Transverse colon (tissue), 4 donors: ENCODE measurements around the gene DYTN. TPM values are rescaled to one million over a fixed set of nuclear protein-coding genes. Genes with fewer than 3 reads are reported as not detected.

Experiments used
- DNase-seq: peaks from one replicate; pipeline ENCODE4 v3.0.0-alpha.2; 2019
- H3K27ac ChIP-seq, 4 donors: fragments of 200-600 bp; sonication (generic); 2 replicates each; pipeline ENCODE4 v1.5.1; 2016 to 2018; ENCODE audit warnings: inconsistent platforms in 4 of 4
- H3K27me3 ChIP-seq: fragments of 200-600 bp; sonication (generic); 2 replicates; pipeline ENCODE4 v1.5.1; 2017; ENCODE audit warnings: inconsistent platforms
- H3K36me3 ChIP-seq, 4 donors: fragments of 200-600 bp; sonication (generic); 2 replicates each; pipeline ENCODE4 v1.5.1; 2017 to 2019; ENCODE audit warnings: inconsistent platforms in 4 of 4
- H3K4me1 ChIP-seq, 4 donors: fragments of 200-600 bp; sonication (generic); 2 replicates each; pipeline ENCODE4 v1.5.1; 2017 to 2020; ENCODE audit warnings: inconsistent platforms in 4 of 4
- H3K4me3 ChIP-seq, 4 donors: fragments of 200-600 bp; sonication (generic); 1 replicate in 1 of 4; 2 replicates in 3 of 4; pipeline versions ENCODE4 v1.5.1 to v1.6.1; 2017 to 2019; ENCODE audit warnings: inconsistent platforms in 4 of 4
- H3K9me3 ChIP-seq, 2 donors: fragments of 200-600 bp; sonication (generic); 2 replicates each; pipeline ENCODE4 v1.5.1; 2017 to 2019; ENCODE audit warnings: inconsistent platforms in 2 of 2
- EP300 ChIP-seq: sonication (generic); formaldehyde crosslinking; IDR thresholded peaks from one replicate; pipeline ENCODE4 v1.6.1; 2017; ENCODE audit warnings: antibody characterized with exemption, low read depth
- POLR2A ChIP-seq: fragments of 450-650 bp; IDR thresholded peaks from one replicate; pipeline ENCODE4 v1.6.1; 2016; ENCODE audit warnings: antibody characterized with exemption, mild to moderate bottlenecking, moderate library complexity
- POLR2AphosphoS5 ChIP-seq, 3 donors: sonication (generic); formaldehyde crosslinking; IDR thresholded peaks; one replicate each; pipeline ENCODE4 v1.6.1; 2016; ENCODE audit warnings: antibody characterized with exemption in 3 of 3
- WGBS, 2 donors: methylation state at CpG; one replicate each; pipeline ENCODE4 v1.1.5; 2018; ENCODE audit warnings: low coverage in 1 of 2; 5-methylcytosine and 5-hydroxymethylcytosine counted together
- in situ Hi-C, 4 donors: fragments of 200-750 bp; cut with MboI; loops; one replicate each; pipeline versions ENCODE4 v1.15.0 to v1.15.1; 2017; ENCODE audit warnings: low sequenced_read_pairs in 3 of 4, low pct_ligation_motif_present in 1 of 4, low pct_unique_long_range_greater_than_20kb in 1 of 4
- intact Hi-C: fragments of 100-400 bp; cut with DNase I; formaldehyde crosslinking; loops from one replicate; pipeline ENCODE4 v1.15.1; 2023; ENCODE audit warnings: low total_unique reads
- total RNA-seq, 4 donors: library from RNA; depleted of rRNA; stranded (reverse); fragments of >200 nt; gene quantifications; one replicate each; pipeline ENCODE4 v1.1.0, GENCODE V29; 2016
- TF ChIP-seq, protein P1 (sequence below), 5 experiments: fragments of 200-600 bp in 3 of 5; fragments of 450-650 bp in 2 of 5; sonication (generic) in 3 of 5; IDR thresholded peaks; 1 replicate in 2 of 5; 2 replicates in 3 of 5; pipeline ENCODE4 v1.5.1; 2016 to 2017; ENCODE audit warnings: antibody characterized with exemption in 5 of 5, inconsistent platforms in 3 of 5, mild to moderate bottlenecking in 2 of 5, moderate library complexity in 1 of 5

DYTN gene
- total RNA-seq, 4 donors from 2014 or later: not detected

DNA sequence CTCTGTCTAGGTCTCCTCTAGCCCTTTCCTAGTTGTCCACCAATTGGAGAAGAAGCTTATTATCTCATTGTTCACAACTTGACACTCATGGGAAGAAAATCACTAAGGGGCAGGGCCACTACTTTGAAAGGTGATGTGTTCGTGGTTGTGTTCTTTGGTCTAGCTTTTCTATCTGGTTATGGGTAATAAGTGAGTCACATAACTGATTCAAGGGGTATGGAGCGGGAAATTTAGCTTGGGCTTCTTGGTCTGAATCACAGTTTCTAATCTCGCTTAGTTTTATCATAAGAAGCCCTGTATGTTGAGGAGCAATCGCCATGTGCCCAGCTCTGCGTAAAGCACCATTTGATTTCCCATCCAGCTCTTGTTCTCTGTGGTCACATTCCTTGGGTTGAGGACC, 18.7 kb upstream of the DYTN start:
- intact Hi-C loops: no loop called here
- TF ChIP-seq POLR2AphosphoS5 (IDR thresholded peaks at IDR 0.05): no peak
- no peak for TF ChIP-seq EP300
- TF ChIP-seq, protein P1, sequence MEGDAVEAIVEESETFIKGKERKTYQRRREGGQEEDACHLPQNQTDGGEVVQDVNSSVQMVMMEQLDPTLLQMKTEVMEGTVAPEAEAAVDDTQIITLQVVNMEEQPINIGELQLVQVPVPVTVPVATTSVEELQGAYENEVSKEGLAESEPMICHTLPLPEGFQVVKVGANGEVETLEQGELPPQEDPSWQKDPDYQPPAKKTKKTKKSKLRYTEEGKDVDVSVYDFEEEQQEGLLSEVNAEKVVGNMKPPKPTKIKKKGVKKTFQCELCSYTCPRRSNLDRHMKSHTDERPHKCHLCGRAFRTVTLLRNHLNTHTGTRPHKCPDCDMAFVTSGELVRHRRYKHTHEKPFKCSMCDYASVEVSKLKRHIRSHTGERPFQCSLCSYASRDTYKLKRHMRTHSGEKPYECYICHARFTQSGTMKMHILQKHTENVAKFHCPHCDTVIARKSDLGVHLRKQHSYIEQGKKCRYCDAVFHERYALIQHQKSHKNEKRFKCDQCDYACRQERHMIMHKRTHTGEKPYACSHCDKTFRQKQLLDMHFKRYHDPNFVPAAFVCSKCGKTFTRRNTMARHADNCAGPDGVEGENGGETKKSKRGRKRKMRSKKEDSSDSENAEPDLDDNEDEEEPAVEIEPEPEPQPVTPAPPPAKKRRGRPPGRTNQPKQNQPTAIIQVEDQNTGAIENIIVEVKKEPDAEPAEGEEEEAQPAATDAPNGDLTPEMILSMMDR (IDR thresholded peaks at IDR 0.05): no peak
- TF ChIP-seq POLR2A: no peak
- no peaks in the 10 kb centered on the region for H3K4me1 ChIP-seq
- no peak for DNase-seq
- in situ Hi-C loops: no loop called here
- no peaks in the 10 kb centered on the region for H3K36me3 ChIP-seq
- H3K27ac ChIP-seq: no peak overlapping the region
- no peak overlapping the region for H3K4me3 ChIP-seq
- WGBS, 2 donors: 79% methylated on average over 5 of the region's 5 CpGs; no CpG with 5 or more reads in 1 of the 2 donors
- no peaks in the 10 kb centered on the region for H3K27me3 ChIP-seq
- no peaks in the 10 kb centered on the region for H3K9me3 ChIP-seq

DNA sequence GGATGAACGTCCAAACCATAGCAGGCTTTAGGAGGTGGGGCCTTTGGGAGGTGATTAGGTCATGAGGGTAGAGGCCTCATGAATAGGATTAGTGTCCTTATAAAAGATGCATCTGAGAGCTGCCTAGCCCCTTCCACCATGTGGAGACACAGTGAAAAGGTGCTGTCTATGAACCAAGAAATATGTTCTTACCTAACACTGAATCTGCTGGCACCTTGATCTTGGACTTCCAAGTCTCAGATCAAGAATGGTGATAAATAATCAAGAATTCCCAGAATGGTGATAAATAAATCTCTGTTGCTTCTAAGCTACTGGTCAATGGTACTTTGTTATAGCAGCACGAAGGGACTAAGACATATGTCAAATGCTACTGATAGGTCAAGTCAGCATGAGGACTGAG, 15.1 kb upstream of the DYTN start:
- TF ChIP-seq POLR2A (no peak), EP300 (no peak), POLR2AphosphoS5 (IDR thresholded peaks at IDR 0.05) (no peak)
- TF ChIP-seq, protein P1 (IDR thresholded peaks at IDR 0.05): no peak
- DNase-seq: no peak
- no peaks in the 10 kb centered on the region for H3K4me1 ChIP-seq
- no peaks in the 10 kb centered on the region for H3K36me3 ChIP-seq
- in situ Hi-C loops: no loop called here
- H3K27me3 ChIP-seq: no peaks in the 10 kb centered on the region
- WGBS, 2 donors: 63 to 69% methylated on average over 2 of the region's 2 CpGs
- no peaks in the 10 kb centered on the region for H3K9me3 ChIP-seq
- intact Hi-C loops: no loop called here
- H3K4me3 ChIP-seq: no peak overlapping the region
- H3K27ac ChIP-seq: no peak overlapping the region

DNA sequence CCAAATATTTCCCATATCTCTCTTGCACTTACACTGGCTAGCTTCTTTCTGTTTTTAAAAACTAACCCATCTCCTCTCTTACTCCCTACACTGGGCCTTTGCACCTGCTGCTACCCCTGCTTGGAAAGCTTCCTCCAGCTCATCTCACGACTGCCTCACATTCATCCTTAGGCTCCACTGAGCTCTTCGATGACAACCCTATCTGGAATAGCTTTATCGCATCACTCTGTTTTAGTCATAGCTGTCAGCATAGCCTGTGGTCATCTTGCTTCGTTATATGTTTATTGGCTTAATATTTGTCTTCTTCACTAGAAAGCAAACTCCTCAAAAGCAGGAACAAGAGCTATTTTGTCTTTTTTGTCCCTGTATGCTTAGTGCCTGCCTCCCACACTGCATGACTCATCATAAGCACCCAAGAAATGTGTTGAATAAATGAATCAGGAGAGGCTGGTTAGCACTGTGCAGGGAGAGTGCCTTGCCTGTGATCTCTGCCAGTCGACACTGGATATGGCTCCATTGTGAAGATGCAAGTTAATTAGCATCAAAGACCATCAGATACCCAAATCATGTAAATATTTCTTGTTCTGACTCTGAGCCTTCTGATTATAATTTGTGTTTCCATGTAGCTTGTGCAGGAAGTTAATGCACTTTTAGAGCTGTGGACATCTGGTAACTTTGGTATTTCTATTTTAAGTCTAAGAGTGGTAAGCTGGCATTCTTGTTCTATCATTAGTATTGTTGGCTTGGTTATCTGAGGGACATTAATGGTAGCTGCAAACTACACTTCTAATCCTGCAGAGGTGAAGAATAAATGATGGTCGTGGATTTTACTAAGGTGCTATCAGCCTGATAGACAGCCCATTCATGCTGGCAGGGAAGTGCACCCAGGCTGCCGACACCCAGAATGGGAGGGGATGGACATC, 10.3 kb upstream of the DYTN start:
- intact Hi-C loops (no loop called here), in situ Hi-C loops (no loop called here)
- TF ChIP-seq EP300 (no peak), POLR2AphosphoS5 (IDR thresholded peaks at IDR 0.05) (no peak), POLR2A (no peak)
- TF ChIP-seq, protein P1 (IDR thresholded peaks at IDR 0.05): no peak
- Histone ChIP-seq H3K4me3 (no peak overlapping the region), H3K9me3 (no peaks in the 10 kb centered on the region), H3K36me3 (no peaks in the 10 kb centered on the region), H3K4me1 (no peaks in the 10 kb centered on the region), H3K27ac (no peak overlapping the region), H3K27me3 (peaks cover 3% of the 10 kb centered on the region)
- WGBS, 2 donors: 71 to 77% methylated on average over 7 of the region's 7 CpGs
- no peak for DNase-seq

DNA sequence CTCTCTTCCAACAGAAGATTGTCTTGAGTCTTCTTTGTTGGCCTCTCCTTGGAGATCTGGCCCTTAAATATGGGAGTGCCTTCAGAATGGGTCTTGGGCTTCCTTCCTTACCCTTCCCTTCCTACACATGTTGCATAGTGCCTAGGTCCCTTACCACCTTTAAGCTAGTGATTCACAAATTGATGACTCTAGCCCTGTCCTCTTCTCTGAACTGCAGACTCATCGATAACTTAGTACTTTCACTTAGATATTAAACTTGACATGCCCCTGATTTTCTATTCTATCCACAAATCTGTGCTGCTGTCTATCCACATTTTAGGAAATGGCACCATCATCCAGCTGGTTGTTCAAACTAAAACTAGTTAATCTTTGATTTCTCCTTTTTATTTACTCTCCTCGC, 9.1 kb upstream of the DYTN start:
- Histone ChIP-seq H3K27me3 (peaks cover 3% of the 10 kb centered on the region), H3K27ac (no peak overlapping the region), H3K9me3 (no peaks in the 10 kb centered on the region), H3K4me3 (no peak overlapping the region), H3K4me1 (no peaks in the 10 kb centered on the region), H3K36me3 (no peaks in the 10 kb centered on the region)
- WGBS, 2 donors: 75 to 93% methylated on average over 1 to 2 of the region's 2 CpGs
- TF ChIP-seq EP300: no peak
- TF ChIP-seq, protein P1 (IDR thresholded peaks at IDR 0.05): no peak
- no peak for DNase-seq
- intact Hi-C loops: no loop called here
- in situ Hi-C loops: no loop called here
